A172 (cell line): ENCODE results near the gene NCK2. TPM values are rescaled to one million over a fixed set of nuclear protein-coding genes. Genes with fewer than 3 reads are reported as not detected.

Experiments
- DNase-seq: peaks from one replicate; pipeline ENCODE4 v3.0.0-alpha.2; 2015; ENCODE audit warnings: low spot score
- total RNA-seq: library from RNA; depleted of rRNA; stranded (reverse); fragments of >200 nt; shearing (Covaris generic); gene quantifications from 2 replicates; pipeline ENCODE4 v1.2.3, GENCODE V29; 2014

Gene NCK2
- total RNA-seq, 1 experiment from 2014 or later: 44.0 TPM

DNA sequence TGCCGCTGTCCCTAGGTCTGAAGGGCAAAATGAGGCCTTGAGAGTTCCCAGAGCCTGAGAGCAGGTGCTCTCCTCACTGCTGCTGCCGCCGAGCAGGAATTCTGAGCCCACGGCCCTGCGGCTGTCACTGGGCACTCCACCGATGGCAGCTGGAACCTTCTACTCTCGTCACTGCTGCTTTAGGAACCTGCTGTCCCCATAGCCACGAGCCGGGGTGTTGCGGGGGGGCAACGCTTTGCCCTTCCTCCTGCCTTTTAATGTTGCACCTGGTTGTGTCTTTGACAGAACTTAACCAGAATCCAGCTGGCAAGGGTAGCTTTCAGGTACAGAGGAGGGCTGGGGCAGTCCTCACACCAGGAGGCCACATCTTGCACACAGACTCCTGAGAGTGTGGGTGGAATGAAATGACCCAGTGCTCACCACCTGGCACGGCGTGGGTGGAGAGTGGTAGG lies 32.3 kb downstream of the NCK2 start:
- DNase-seq: no peak

DNA sequence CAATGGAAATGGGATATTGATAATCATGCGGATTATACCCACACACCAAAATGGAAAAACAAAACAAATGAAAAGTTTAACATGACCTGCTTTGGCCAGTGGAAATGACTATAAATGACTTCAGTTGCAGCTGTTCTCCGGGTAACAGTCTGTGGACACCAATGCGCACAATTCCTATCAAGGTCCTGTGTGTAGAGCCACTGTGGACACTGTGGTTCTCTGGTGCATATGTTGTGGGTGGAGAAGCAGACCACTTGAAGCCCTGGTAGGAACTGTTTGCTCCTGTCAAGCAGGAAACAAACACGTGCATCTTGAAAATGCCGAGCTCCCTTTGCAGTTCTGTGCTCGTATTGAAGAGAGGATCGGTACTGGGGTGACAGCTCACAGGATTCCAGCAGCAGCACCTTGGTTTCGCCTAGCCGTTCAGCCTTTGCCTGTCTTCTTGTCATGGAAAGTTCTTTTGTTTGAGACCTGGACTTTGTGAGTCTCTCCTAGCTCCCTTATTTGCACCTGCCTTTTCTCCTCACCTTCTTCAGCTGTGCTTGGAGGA lies 32.9 kb downstream of the NCK2 start:
- DNase-seq: no peak

DNA sequence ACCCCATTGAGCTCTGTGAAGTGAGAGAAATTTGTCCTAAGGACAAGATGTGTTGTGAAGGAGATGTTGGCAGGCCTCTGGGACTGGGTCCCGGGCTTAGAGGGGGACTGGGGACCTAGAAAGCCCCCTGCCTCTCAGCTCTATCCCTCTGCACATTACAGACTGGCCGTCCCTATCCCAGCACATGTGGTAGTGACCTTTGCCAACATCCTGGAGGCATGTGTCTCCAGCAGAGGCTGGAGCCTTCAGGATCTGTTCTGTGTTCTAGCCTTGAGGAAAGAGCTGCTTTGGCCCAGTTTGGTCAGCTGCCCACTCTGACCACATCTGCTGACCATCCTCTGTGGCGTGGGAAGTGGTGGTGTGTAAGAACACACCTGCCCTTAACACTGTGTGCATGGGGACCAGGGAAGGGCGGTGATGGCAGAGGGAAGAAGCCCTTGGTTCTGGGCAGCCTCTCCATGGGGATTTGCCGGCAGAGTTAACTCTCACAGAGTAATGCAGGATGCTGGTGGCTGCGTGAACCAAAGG lies 33.4 kb downstream of the NCK2 start:
- DNase-seq: no peak

DNA sequence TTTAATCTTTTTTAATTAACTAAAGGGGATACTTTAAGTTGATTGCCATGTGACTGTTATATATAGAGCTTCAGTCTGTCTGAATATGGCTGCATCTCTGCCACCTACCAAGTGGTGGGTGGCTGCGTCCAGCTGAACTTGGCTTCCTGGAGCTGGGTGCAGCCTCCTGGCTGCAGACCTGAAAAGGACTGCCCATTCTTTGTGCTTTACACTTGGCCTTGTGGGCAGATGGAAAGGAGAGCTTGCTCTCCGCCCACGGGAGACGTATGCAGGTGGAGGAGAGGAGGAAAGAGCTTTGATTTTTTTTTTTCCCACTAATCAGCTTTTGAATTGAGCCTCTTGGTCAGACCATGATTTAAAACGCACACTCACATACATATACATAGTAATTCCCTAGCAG lies 34.7 kb downstream of the NCK2 start:
- DNase-seq: no peak

DNA sequence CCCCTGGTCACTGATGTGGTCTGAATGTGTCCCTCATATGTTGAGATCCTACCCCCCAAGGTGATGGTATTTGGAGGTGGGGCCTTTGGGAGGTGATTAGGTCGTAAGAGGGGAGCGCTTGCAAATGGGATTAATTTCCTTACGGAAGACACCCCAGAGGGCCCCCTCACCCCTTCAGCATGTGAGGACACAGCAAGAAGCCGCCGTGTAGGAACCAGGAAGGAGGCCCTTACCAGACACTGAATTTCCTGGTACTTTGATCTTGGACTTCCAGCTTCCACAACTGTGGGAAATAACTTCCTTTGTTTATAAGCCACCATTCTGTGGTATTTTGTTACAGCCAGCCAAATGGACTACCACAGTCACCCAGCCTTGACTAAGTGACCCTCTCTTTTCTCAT lies 35.9 kb downstream of the NCK2 start:
- no peak for DNase-seq

DNA sequence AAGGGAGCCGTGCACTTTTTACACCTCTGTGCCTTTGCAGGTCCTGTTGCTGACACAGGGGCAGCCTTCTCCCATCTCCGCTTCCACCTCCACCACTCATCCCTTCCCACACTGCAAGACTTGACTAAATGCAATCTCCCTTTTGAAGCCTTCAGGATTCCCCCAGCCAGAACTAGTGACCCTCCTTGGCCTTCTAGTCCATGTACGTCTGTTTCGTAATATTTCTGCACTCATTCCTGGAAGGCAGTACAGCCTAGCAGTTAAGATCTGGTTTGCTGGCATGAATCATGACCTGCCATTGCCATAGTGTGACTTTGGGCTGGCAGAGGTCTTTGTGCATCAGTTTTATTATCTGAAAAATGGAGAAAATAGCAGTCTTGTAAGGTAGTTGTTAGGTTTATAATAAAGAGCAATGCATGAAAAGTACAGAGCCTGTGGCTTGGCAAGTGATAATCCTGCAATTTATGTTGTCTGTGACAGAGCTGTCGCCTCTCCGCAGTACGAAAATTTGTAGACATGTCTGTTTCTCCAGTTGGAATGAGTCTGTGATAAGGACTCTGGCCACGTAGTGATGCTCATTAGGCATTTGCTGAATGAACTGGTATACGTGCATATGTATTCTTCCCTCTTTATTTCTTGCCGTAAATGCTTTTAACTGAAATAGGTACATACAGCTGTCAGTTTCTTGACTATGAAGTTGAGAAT lies 36.7 kb downstream of the NCK2 start:
- DNase-seq: no peak

DNA sequence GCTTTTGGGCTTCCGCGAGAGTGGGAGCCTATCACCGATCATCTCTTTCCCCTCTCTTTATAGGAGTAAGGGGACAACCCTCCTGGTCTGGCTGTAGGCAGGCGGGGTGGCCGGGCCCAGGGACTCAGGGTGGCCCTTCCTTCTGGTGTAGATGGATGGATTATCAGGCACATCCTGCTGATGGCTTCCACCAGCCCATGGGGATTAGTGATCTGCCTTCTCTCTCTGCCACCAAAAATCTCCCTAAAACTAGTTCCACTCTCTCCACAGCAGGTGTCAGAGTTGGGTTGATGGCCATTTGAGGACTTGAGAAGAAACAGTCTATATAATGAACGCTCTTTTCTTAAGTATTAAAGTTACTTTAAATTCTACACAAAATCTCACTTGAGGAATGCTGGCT lies 37.4 kb downstream of the NCK2 start:
- no peak for DNase-seq

DNA sequence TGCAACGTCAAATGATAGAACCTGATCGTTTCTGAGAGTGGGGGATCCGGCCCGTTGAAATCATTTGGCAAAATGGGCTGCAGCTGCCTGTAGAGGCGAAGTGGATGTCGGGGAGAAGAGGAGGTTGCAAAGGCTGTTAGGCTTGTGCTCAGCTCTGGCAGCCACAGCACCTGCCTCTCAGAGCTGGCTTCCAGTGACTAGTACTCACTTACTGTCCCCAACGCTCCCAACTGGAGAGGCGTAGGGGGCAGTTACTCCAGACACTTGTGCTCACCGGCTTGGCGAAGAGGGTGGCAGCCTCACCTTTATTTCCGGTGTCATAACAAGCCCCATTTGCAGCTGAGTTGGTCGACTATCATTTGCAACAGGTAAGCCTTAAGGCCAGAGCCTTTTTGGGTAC lies 37.9 kb downstream of the NCK2 start:
- no peak for DNase-seq

DNA sequence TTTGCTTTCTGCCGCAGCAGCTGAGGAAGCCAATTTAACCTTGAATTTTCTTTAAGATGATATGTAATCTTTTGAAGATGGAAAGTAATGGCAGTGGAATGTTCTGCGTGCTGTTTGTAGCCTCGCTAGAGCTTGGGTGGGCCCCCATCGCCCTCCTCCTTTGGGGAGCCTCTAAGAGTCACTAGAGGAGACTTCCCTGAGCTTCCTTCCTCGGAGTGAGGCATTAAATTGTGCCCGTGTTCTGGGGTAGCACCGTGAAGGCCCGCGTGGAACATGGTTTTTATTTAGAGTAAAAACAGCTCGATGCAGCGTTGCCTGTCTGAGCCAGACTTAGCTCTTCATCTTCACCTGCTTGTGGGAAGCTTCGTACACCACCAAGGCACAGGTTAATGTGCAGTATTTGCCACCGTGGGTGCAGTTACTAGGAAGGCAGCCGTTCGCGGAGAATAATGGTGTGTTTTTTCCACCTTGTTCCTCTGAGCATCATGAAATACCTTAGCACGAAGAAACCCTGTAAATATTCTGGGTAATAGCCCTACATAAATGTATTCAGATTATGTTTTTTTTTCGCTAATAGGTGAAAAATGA lies 38.5 kb downstream of the NCK2 start:
- DNase-seq: no peak

DNA sequence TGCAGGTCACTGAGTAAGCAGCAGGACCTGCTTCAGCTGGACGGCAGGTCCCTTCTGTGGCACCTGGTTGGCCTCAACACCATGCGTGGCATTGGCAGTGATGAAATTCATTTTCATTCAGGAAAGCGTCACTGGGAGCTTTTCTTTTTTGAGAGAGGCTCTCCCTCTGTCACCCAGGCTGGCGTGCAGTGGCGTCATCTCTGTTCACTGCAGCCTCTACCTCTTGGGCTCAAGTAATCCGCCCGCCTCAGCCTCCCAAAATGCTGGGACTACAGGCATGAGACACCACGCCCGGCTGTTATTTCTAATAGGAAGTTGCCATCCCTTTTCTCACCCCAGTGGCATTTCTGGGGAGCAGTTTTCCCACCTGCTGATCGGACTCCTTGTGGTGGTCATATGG lies 39.3 kb downstream of the NCK2 start:
- no peak for DNase-seq

DNA sequence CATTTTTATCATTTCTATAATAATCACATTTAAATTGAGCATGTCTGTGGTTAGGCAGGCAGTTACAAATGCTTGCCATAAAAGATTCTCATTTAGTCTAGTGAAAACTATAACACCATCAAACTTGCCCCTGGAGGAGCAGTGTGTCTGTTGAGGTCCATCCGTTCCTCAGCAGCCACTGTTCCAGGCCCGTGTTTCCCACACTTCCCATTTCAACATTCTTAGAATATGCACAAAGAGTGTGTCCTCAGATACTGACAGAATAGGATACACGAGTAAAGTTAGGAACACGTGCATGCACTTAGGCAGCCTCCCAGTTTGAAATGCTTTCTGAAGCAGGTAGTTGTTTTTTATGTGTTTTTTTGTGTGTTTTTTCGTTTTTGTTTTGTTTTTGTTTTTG lies 39.9 kb downstream of the NCK2 start:
- no peak for DNase-seq

DNA sequence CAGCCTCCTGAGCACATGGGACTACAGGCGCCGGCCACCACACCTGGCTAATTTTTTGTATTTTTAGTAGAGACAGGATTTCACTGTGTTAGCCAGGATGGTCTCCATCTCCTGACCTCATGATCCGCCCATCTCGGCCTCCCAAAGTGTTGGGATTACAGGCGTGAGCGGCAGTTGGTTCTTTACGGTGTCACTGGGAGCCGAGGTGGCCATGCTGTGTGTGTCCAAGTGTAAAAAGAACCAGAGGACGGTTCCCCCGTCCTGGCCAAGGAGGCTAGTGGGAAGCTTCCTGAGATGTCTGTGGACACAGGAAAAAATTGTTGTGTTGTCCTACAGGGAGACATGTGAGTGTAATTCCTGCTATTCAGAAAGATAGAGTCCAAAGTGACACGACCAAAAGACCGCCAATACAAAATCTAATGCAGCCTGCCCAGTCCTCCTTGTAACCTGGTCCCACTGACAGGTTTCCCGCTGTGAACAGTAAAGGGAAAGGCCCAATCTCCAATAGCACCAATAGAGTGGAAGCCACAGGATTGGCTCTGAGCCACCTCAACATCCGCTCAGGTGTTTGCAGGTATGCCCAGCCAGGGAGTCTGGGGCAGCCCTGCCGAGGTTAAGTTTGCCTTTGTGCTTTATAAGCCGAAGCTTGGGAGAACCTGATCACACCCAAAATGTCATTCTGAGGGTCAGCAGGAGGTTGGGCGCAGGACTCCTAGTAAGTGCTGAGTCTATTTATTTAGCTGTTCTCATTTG lies 40.6 kb downstream of the NCK2 start:
- no peak for DNase-seq

DNA sequence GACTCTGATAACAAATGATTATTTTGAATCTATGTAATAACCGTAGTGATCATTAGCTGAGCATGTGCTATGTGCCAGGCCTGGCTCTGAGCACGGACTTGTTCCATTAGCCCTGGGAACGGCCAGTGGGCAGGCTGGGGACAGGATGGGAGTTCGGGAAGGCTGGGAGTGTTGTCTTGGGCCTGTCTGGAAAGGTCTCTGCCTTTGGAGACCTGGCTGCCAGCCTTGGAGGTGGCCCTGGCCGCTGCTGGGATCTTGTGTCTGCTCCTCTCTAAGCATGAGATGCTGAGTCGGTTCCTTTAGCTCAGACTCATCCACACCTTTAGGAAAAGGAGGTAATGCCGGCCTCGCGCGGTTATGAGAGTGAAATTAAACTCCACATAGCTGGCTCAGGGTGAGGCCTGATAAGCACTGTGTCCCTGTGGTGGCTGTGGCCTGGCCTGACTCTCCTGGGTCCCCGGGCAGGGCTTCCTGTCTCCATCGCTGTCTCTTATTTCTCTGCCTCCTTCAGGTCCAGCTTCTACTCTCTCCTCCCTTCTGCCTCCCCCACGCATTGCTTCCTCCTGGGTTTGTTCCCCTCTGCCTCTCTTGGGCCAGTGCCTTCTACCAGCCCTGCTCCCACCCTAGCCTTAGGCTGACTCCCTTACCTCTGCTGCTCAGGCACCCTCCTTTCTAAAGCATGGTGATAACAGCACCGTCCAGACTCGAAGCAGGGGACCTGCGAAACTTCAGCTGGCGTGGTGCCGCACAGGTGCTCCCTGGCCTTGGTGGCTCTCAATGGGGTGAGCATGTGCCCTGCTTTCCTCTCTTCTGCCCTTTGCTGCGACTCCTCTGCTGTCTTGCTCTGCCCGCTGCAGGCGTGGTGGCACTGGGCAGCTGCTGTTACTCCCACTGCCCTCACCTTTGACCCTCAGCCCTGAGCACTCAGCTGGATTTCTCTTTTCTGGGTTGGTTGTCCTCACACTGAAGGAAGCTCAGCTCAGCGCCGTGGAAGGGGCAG lies 41.8 kb downstream of the NCK2 start:
- DNase-seq: no peak

DNA sequence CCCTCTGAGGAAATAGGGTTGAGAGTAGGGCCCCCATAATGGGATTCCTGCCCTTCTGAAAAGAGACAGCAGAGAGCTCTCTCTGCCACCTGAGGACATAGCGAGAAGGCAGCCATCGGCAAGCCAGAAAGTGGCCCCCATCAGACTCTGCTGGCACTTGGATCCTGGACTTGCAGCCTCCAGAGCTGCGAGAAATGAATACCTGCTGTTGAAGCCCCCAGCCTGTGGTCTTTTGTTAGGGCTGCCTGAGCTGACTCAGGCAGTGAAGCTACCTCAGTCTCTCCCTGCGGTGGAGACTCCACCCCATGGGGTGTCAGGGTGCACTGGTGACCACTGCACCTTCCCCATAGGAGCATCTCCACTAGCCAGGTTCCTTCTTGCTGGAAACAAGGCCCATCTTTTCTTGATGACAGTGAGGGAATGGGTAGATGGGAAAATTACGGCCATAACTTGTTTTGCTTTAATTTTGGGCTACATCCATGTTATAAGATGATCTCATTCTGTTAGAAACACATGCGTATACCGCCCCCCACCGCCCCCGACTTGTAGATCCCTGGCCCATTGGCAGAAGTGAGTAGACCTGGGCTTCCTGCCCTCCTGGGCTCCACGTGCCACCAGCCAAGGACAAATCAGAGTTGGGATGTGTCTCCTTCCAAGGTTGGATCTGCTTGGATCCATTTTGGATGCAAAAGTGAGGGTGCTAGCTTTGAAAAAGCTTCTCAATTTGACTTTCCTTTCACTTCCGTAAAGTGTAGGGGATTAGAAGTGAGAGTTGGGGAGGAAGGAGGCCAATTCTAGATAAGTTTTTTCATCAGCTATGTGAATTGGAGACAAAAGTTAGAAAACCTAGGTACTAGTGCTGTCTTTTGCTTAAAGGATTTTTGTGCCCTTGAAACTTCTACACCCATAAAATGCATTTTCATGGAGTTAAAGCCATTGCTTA lies 42.9 kb downstream of the NCK2 start:
- no peak for DNase-seq

DNA sequence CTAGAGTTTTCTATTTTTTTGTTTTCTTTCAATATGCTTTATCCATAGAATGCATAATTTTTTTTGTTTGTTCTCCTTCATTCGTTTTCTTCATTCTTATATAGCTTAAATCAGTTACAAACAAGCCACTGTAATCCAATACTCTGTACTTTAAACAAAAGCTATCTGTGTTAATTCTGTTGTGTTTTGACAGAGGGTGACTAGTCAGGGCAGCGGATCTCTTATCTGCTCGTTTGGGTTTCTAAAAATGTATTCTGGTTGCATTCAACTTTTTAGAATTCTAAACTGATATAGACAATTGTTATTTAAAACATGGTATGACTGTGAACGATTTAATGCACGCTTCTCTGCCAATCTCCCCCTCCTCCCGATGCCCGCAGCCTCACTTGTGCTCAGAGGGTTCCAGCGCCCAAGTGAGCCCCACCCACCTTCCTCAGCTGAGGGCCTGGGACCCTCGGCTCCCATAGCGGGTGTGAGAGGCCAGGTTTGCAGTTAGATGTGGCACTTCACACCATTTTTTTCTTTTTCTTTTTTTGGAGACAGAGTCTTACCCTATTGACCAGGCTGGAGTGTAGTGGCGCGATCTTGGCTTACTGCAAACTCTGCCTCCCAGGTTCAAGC lies 44.1 kb downstream of the NCK2 start:
- no peak for DNase-seq

DNA sequence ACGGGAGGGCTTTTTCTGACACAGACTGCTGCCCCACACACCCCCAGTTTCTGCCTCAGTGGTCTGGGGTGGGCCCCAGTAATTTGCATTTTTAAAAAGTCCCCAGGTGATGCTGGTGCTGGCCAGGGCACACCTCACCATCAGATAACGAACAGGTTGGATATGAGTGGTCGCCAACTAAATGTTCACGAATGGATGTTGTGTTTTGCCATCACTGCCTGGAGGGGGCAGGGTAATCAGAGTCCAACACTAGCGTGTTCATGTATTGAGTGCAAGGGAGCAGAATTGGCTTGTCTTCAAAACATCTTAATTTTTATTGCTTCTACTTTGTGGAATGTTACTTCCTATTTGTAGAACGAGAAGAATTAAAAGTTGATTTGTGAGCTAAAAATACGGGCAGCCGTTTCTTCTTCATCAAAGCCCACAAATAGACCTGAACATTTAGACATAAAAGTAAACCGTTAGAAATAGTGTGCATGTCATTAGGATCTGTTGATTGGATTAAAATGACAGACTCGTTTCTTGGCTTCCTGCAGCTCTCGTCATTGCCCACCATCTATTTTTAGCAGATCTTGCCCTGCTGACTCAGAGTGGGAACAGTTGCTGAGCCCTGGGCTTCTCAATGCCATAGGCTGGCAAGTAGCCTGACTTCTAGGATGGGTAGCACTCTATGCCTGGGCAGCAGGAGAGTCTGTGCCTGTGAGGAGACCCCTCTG lies 45.2 kb downstream of the NCK2 start:
- DNase-seq: peak; percentile 82

DNA sequence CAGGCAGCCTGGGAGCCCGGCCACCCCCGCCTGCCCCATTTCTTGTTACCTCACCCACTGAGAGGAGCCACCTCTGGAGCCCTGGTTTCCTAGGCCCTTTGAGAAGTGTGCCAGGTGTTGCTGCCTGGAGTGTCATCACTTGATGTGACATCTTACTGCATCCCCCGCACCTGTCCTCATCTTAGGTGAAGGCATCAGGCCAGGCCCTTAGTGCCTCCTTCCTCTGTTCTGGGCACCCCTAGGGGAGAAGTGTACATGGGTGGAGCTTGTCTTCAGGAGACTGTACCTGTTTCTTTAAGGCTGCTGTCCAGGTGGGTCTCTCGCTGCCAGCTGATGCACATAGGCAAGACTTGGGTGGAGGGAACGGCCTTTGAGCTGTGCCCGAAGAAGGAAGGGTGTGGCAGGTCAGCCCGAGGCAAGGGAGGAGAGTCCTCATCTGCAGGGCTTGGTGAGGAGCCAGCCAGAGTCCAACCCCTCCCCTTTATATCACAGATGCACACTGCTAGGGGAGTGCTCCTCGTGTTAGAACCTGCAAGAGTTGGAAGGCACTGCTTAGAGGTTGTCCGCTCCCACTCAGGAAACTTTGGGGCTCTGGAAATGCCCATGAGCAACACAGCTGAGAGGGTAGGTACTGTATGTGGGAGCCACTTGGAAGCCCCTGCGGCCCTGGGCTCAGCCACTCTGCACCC lies 45.9 kb downstream of the NCK2 start:
- peak; percentile 36 for DNase-seq

DNA sequence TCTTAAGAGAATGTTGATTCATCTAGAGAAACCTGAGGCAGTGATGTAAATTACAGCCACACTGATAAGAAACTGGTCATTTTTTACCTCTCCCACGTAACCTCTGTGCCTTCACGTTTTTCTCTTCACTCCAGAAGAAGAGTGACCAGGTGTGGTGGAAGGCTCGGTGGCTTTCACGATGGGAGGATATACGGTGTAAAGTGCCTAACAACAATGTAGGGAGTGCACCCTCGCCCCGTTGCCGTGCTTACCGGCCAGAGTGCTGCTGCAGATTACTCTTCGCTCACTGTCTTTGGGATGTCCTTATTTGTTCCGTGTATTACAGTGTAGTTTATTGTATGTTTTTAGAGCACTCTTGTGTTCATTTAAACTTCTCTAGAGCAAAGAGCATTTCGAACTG lies 46.5 kb downstream of the NCK2 start:
- no peak for DNase-seq
